Measurements from ENCODE around the gene CCSER1.

DNA sequence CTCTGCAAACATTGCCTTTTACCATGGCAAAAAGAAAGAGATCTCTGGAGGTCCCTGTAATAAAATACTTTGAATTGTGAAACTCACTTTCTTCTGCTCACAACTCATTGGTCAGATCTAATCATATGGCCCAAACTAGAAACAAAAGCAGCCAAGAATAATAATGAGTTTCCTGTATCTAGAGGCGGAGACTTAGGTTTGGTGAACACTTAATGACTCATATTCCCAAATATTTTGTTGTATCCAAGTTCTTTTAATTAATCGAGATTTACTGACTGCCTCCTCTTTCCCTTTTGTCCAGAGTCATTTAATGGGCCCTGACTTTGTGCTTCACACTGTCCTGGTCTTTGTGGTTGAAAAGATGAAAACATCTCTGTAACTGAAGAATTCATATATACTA lies 190.6 kb downstream of the CCSER1 start:
- TF ChIP-seq, protein P1, sequence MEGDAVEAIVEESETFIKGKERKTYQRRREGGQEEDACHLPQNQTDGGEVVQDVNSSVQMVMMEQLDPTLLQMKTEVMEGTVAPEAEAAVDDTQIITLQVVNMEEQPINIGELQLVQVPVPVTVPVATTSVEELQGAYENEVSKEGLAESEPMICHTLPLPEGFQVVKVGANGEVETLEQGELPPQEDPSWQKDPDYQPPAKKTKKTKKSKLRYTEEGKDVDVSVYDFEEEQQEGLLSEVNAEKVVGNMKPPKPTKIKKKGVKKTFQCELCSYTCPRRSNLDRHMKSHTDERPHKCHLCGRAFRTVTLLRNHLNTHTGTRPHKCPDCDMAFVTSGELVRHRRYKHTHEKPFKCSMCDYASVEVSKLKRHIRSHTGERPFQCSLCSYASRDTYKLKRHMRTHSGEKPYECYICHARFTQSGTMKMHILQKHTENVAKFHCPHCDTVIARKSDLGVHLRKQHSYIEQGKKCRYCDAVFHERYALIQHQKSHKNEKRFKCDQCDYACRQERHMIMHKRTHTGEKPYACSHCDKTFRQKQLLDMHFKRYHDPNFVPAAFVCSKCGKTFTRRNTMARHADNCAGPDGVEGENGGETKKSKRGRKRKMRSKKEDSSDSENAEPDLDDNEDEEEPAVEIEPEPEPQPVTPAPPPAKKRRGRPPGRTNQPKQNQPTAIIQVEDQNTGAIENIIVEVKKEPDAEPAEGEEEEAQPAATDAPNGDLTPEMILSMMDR (conservative IDR thresholded peaks at IDR 0.05 in 1 of 2, IDR thresholded peaks at IDR 0.05 in 1 of 2; ENCODE audit: extremely low read depth in 1 of 2, insufficient read depth in 1 of 2, low read depth in 1 of 2, low read length in 2 of 2) = no peak
- no peak for TF ChIP-seq EZH2 (IDR thresholded peaks at IDR 0.05; ENCODE audit: borderline replicate concordance, low read length)

Data from mammary epithelial cell (primary cell).